Upper lobe of left lung (tissue), 6 donors: ENCODE results near the gene MTG1. TPM values are rescaled to one million over a fixed set of nuclear protein-coding genes. Genes with fewer than 3 reads are reported as not detected.

Source experiments
- ATAC-seq, 2 donors: fragments of 200-7000 bp; cut with Tn5 transposase; one replicate each; pipeline ENCODE4 v1.9.1; 2022; ENCODE audit warnings: mild to moderate bottlenecking in 2 of 2, moderate library complexity in 2 of 2; ENCODE audit not compliant: low FRiP score in 2 of 2
- DNase-seq, 2 donors: peaks; one replicate each; pipeline ENCODE4 v3.0.0-alpha.2; 2019 to 2020
- H3K27ac ChIP-seq, 4 donors: fragments of 200-600 bp; sonication (generic); one replicate each; pipeline ENCODE4 v1.5.1; 2016 to 2019
- H3K27me3 ChIP-seq, 4 donors: fragments of 200-600 bp; sonication (generic); one replicate each; pipeline ENCODE4 v1.5.1; 2017 to 2019
- H3K36me3 ChIP-seq, 4 donors: fragments of 200-600 bp; sonication (generic); one replicate each; pipeline ENCODE4 v1.5.1; 2016 to 2019
- H3K4me1 ChIP-seq, 4 donors: fragments of 200-600 bp; sonication (generic); one replicate each; pipeline ENCODE4 v1.5.1; 2018 to 2019
- H3K4me3 ChIP-seq, 4 donors: fragments of 200-600 bp; sonication (generic); one replicate each; pipeline ENCODE4 v1.5.1; 2017 to 2019; ENCODE audit warnings: mild to moderate bottlenecking in 2 of 4, moderate library complexity in 1 of 4
- H3K9me3 ChIP-seq, 4 donors: fragments of 200-600 bp; sonication (generic); one replicate each; pipeline ENCODE4 v1.5.1; 2018 to 2019
- CTCF ChIP-seq, 6 experiments: fragments of 450-650 bp in 4 of 6; fragments of 200-600 bp in 2 of 6; sonication (generic) in 2 of 6; IDR thresholded peaks; one replicate each; pipeline ENCODE4 v1.5.1; 2016 to 2019; ENCODE audit warnings: antibody characterized with exemption in 6 of 6
- EP300 ChIP-seq, 4 donors: sonication (generic); formaldehyde crosslinking; IDR thresholded peaks; one replicate each; pipeline ENCODE4 v1.5.1; 2017; ENCODE audit warnings: antibody characterized with exemption in 4 of 4, control low read depth in 2 of 4
- POLR2A ChIP-seq, 4 donors: fragments of 450-650 bp; IDR thresholded peaks; one replicate each; pipeline ENCODE4 v1.5.1; 2016 to 2017; ENCODE audit warnings: antibody characterized with exemption in 4 of 4, mild to moderate bottlenecking in 2 of 4
- POLR2AphosphoS5 ChIP-seq, 2 donors: sonication (generic); formaldehyde crosslinking; IDR thresholded peaks; one replicate each; pipeline ENCODE4 v1.5.1; 2017; ENCODE audit warnings: antibody characterized with exemption in 2 of 2
- WGBS, 2 donors: methylation state at CpG; one replicate each; pipeline ENCODE4 v1.1.5; 2017 to 2018; 5-methylcytosine and 5-hydroxymethylcytosine counted together
- total RNA-seq, 6 donors: library from RNA; depleted of rRNA in 4 of 6; stranded (reverse); fragments of >200 nt in 4 of 6; gene quantifications; one replicate each; pipeline versions ENCODE4 v1.1.0 to v1.2.1, GENCODE V29; 2016 to 2021
- donor health status: DM: no; HTN: no; CAD: no; lungs with moderate emphysema.
- donor health status: DM: no; HTN: yes; CAD: no; lungs with severe emphysema.

Gene MTG1
- total RNA-seq, 6 donors from 2014 or later: 21.0 to 155 (median 40.8) TPM

- WGBS, 2 donors: 83 to 86% methylated on average over 5 to 6 of the region's 6 CpGs
- no peak for TF ChIP-seq POLR2AphosphoS5 (IDR thresholded peaks at IDR 0.05)
- no peak for TF ChIP-seq CTCF (IDR thresholded peaks at IDR 0.05)
- TF ChIP-seq EP300 (IDR thresholded peaks at IDR 0.05): no peak
- no peak for TF ChIP-seq POLR2A (IDR thresholded peaks at IDR 0.05)
- peak in 1 of 2 donors; percentile 30 for DNase-seq
These were observed 26.6 kb downstream of the MTG1 start for GRCh38 chr10:133420579-133420978.

GRCh38 chr10:133421336-133422222 is 27.6 kb downstream of the MTG1 start:
- Histone ChIP-seq H3K36me3 (peaks cover 0 to 26% (median 24%) of the 10 kb centered on the region in 4 donors), H3K27ac (no peak overlapping the region), H3K9me3 (no peaks in the 10 kb centered on the region), H3K27me3 (peaks cover 0 to 9% (median 3%) of the 10 kb centered on the region in 4 donors), H3K4me3 (no peak overlapping the region), H3K4me1 (peaks cover 2 to 13% (median 5%) of the 10 kb centered on the region in 4 donors)
- no peak for TF ChIP-seq CTCF (IDR thresholded peaks at IDR 0.05)
- no peak for TF ChIP-seq POLR2AphosphoS5 (IDR thresholded peaks at IDR 0.05)
- TF ChIP-seq EP300 (IDR thresholded peaks at IDR 0.05): no peak
- no peak for TF ChIP-seq POLR2A (IDR thresholded peaks at IDR 0.05)
- WGBS, 2 donors: 83 to 85% methylated on average over 4 to 15 of the region's 17 CpGs
- ATAC-seq: no peak
- DNase-seq: peak in 1 of 2 donors; percentile 78

More at GRCh38 chr10:133420579-133420978, 26.6 kb downstream of the MTG1 start:
- H3K4me1 ChIP-seq: peaks cover 2 to 13% (median 5%) of the 10 kb centered on the region in 4 donors
- no peaks in the 10 kb centered on the region for H3K9me3 ChIP-seq
- peaks cover 0 to 9% (median 3%) of the 10 kb centered on the region in 4 donors for H3K27me3 ChIP-seq
- H3K27ac ChIP-seq: no peak overlapping the region
- peaks cover 0 to 28% (median 24%) of the 10 kb centered on the region in 4 donors for H3K36me3 ChIP-seq
- ATAC-seq: no peak
- no peak overlapping the region for H3K4me3 ChIP-seq

- WGBS, 2 donors: 86 to 88% methylated on average over 8 to 16 of the region's 16 CpGs
- no peak for DNase-seq
- peaks cover 0 to 26% (median 24%) of the 10 kb centered on the region in 4 donors for H3K36me3 ChIP-seq
These were observed 28.4 kb downstream of the MTG1 start for GRCh38 chr10:133422223-133422806.

More at GRCh38 chr10:133422223-133422806, 28.4 kb downstream of the MTG1 start:
- Histone ChIP-seq H3K4me3 (no peak overlapping the region), H3K9me3 (no peaks in the 10 kb centered on the region), H3K27me3 (peaks cover 0 to 9% (median 3%) of the 10 kb centered on the region in 4 donors), H3K27ac (no peak overlapping the region), H3K4me1 (peaks cover 2 to 13% (median 5%) of the 10 kb centered on the region in 4 donors)
- ATAC-seq: no peak
- no peak for TF ChIP-seq POLR2AphosphoS5 (IDR thresholded peaks at IDR 0.05)
- no peak for TF ChIP-seq CTCF (IDR thresholded peaks at IDR 0.05)
- no peak for TF ChIP-seq POLR2A (IDR thresholded peaks at IDR 0.05)
- no peak for TF ChIP-seq EP300 (IDR thresholded peaks at IDR 0.05)
